GM18505 (cell line): ENCODE measurements around the gene TMEM141.
"Not testable (repeated sequence)": the region's sequence is repeated elsewhere in the genome, so short reads cannot be mapped to it uniquely, and the experiment has no call there.

Source experiments
- ATAC-seq: cut with Tn5 transposase; IDR thresholded peaks from one replicate; pipeline ENCODE4 v1.9.1; 2021; ENCODE audit not compliant: unreplicated experiment
- POLR2A ChIP-seq: IDR thresholded peaks from 4 replicates; pipeline ENCODE4 v1.6.1; 2011; ENCODE audit warnings: borderline replicate concordance; ENCODE audit not compliant: insufficient read depth, insufficient read length; ENCODE audit errors: extremely low read depth

TMEM141 gene

GRCh38 chr9:136828474-136829140 is 37.5 kb downstream of the TMEM141 start:
- ATAC-seq = no peak
- TF ChIP-seq POLR2A = no peak

DNA sequence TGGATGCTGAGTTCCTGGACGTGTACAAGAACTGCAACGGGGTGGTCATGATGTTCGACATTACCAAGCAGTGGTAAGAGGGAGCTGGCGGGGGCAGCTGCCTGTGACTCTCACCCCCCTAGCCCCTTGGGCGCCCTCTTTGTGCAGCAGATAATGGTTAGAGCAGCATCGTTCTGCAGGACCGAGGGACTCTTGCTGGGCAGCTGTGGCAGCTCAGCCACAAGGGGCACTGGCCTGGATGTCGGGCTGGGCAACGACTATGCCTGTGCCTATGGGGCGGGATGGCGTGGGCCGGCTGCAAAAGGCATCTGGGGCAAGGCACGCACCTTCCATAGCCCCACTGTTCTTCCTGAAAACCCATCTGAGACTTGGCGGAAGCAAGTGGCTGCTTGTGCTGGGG is 38.3 kb downstream of the TMEM141 start:
- TF ChIP-seq POLR2A = no peak
- ATAC-seq = no peak

DNA sequence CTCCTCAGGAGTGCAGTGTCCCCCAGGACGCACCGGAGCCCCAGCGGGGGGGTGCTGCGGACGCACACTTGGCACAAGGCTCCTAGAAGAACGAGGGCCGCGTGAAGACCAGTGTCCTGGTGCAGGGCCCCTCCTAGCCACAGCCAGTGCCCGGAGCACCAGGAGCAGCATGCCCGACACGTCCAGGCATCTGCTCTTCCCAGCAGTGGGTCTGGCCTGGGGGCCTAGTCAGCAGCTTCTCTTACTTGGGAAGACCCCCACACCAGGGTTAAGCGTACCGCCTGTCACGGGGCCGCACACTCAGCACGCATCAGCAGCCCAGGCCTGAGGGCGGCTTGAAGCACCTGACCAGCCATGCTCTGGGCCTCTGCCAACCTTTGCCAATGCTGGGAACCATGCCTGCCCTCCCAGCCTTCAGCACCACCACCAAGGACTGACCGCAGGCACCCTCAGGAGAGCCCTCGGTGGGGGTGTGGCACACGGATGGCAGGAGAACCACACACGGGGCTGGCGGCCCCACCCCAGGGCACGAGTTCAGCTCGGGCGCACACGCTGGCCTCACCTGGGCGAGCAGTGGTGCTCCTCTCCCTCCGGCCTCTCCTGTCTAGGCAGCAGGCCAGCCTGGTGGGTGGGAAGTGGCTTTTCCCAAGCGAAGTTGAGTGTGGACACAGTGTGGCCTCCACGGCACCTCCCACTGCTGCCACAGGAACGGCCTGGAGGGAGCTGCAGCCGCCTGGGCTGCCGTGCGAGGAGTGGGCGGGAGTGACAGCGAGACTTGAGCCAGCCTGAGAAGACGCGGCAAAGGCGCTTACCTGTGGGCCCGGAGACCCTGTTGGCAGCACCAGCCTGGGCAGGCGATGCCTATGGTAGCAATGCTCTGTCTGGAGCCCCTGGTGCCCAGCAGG is 39.1 kb downstream of the TMEM141 start:
- TF ChIP-seq POLR2A = no peak
- ATAC-seq = no peak

DNA sequence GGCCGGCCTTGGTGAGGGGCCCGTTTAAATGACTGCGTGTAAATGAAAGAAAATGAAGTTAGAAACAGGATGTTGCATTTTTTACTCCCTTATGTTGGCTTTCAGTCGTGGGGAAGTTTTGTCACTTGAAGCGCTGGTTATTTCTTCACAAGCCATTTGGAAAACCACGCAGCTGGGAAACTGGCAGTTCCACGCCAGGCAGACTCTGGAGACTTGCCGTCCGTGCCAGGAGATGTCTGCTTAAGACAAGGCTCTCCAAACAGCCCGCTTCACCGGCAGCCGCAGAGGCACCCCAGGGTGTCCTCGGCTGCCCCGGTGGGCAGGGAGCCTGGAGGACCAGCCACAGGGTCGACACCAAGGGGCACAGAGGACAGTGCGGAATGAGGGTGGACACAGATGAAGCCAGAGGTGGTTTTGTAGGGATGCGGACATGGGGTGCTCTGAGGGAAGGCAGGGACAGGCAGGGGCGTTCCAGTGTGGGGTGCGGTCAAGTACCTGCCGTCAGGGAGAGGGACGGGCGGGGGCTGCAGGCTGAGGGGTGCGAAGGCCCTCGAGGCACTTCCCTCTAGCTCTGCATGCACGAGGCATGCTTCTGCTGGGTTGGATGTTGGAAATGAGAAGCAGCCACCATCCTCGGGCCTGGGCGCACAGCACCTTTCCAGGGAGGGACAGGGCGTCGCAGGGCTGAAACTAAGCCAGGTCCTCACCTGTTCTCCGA is 40.0 kb downstream of the TMEM141 start:
- ATAC-seq = no peak
- no peak for TF ChIP-seq POLR2A

GRCh38 chr9:136831720-136832104 is 40.6 kb downstream of the TMEM141 start:
- no peak for ATAC-seq
- no peak for TF ChIP-seq POLR2A

- ATAC-seq = no peak
These were observed 41.4 kb downstream of the TMEM141 start for GRCh38 chr9:136832581-136832980.

GRCh38 chr9:136833381-136834048 is 42.4 kb downstream of the TMEM141 start:
- not testable (repeated sequence) for ATAC-seq

More at GRCh38 chr9:136832581-136832980, 41.4 kb downstream of the TMEM141 start:
- no peak for TF ChIP-seq POLR2A

DNA sequence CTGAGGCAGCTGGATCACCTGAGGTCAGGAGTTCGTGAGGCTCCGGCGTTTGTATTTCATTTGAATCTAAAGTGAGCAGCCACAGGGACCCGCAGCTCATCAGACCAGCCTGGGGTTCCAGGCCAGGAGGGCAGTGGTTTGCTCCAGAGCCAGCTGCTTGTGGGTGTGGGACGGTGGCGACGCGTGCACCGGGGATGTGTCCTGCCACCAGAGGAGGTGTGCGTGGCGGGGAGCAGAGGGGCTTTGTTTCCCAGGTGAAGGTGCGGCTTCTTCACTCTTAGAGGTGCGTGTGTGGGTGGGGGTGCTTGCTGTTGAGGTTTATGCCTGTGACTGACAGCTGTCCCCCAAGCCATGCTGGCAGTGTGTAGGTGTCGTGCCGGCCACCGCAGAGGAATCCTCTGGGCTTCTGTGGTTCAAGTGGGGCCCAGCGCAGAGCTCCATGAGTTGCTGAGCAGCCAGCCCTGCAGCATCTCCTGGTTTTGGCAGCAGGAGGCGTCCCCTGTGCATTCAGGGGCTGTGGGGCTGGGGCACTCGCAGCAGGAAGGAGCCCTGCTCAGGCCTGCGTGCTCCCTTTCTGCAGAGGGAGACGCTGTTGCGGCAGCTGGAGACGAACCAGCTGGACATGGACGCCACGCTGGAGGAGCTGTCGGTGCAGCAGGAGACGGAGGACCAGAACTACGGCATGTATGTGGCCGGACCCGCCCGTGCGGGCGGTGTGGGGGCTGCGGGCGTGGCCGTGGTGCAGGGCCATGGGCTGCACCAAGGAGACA is 44.2 kb downstream of the TMEM141 start:
- TF ChIP-seq POLR2A = no peak
- ATAC-seq = no peak

GRCh38 chr9:136835932-136836904 is 45.1 kb downstream of the TMEM141 start:
- no peak for ATAC-seq
- TF ChIP-seq POLR2A = no peak

DNA sequence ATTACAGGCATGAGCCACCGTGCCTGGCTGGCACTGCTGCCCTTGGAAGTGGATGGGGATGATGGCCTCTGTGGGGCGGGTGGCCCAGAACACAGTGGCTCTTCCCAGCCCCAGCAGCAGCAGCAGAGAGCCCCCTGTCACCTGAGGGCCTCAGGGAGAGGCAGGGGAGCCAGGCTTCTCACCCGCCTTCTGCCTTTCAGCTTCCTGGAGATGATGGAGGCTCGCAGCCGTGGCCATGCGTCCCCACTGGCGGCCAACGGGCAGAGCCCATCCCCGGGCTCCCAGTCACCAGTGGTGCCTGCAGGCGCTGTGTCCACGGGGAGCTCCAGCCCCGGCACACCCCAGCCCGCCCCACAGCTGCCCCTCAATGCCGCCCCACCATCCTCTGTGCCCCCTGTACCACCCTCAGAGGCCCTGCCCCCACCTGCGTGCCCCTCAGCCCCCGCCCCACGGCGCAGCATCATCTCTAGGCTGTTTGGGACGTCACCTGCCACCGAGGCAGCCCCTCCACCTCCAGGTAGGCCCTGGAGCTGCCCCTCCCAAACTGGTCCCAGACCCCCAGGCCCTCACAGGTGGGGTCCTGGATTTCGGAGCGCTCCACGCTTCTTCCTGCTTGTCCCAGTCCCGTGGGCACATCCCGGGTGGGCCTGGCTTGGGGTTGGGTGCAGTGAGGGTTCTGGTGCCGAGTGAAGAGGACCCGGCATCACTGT is 46.2 kb downstream of the TMEM141 start:
- no peak for TF ChIP-seq POLR2A
- no peak for ATAC-seq

GRCh38 chr9:136837856-136838277 is 46.7 kb downstream of the TMEM141 start:
- not testable (repeated sequence) for ATAC-seq
